ENCODE measurements around the gene BDH1.

GRCh38 chr3:197567904-197568681, 12.3 kb upstream of the BDH1 start:
- TF ChIP-seq CTCF (IDR thresholded peaks at IDR 0.05; ENCODE audit: low read length): no peak
- TF ChIP-seq EZH2phosphoT487 (IDR thresholded peaks at IDR 0.05; ENCODE audit: low read length): no peak
- TF ChIP-seq EZH2 (optimal IDR thresholded peaks at IDR 0.05; ENCODE audit: low read depth, low read length): no peak

Measured in MM.1S (cell line).